HCT116 (cell line): Measurements from ENCODE around the gene WIF1. TPM values are rescaled to one million over a fixed set of nuclear protein-coding genes. Genes with fewer than 3 reads are reported as not detected.

Source experiments
- ATAC-seq: fragments of 200-7000 bp; cut with Tn5 transposase; 2 replicates; pipeline ENCODE4 v1.9.1; 2020; ENCODE audit warnings: mild to moderate bottlenecking, moderate library complexity
- BruUV-seq: library from RNA; stranded (reverse); fragments of 400-500 nt; replicated peaks from 2 replicates; lab custom pipeline; 2021; lab: Mats Ljungman, UMichigan
- CTCF ChIA-PET: fragments of 300-600 bp; sonication (Branson Sonifier 250); formaldehyde crosslinking; loops from one replicate; lab custom pipeline; 2021; ENCODE audit warnings: antibody characterized with exemption; lab: Charles Lee
- POLR2A ChIA-PET: fragments of 300-600, 350-600 bp; sonication (Branson Sonifier 250); formaldehyde crosslinking; loops from one replicate; lab custom pipeline; 2021; ENCODE audit warnings: antibody characterized with exemption; lab: Charles Lee
- RAD21 ChIA-PET, 2 experiments: fragments of 300-600 bp; sonication (Branson Sonifier 250); formaldehyde crosslinking; loops; one replicate each; lab custom pipeline; 2023; ENCODE audit warnings: low total read pairs in 2 of 2; ENCODE audit not compliant: uncharacterized antibody in 2 of 2, unreplicated experiment in 2 of 2, low non-redundant PET in 1 of 2; lab: Charles Lee
- DNase-seq: peaks from one replicate; pipeline ENCODE4 v3.0.0-alpha.2; 2010; ENCODE audit warnings: low read depth, low spot score
- H2AFZ ChIP-seq: fragments of 200-600 bp; shearing (Covaris generic), sonication (generic); 2 replicates; pipeline ENCODE4 v1.6.1; 2017; ENCODE audit warnings: low read depth, mixed run types, mixed read lengths, antibody characterized with exemption, low read length; ENCODE audit not compliant: poor library complexity, severe bottlenecking
- H3K27ac ChIP-seq: 2 replicates; pipeline ENCODE4 v1.5.1; 2012; ENCODE audit warnings: low read depth, low read length
- H3K27me3 ChIP-seq: fragments of 200-600 bp; sonication (generic); 2 replicates; pipeline ENCODE4 v1.6.1; 2016; ENCODE audit warnings: mixed run types, low read length, mixed read lengths; ENCODE audit not compliant: insufficient read depth
- H3K36me3 ChIP-seq, 2 experiments: fragments of 200-500 bp in 1 of 2; fragments of 200-600 bp in 1 of 2; sonication (Bioruptor generic) in 1 of 2; sonication (generic) in 1 of 2; 2 replicates each; pipeline versions ENCODE4 v1.5.1 to v1.6.1; 2014 to 2016; ENCODE audit warnings: low read length in 2 of 2, inconsistent platforms in 1 of 2, mixed read lengths in 1 of 2, mixed run types in 1 of 2; ENCODE audit not compliant: insufficient read depth in 2 of 2, control insufficient read depth in 1 of 2
- H3K4me1 ChIP-seq, 2 experiments: fragments of 200-600 bp in 1 of 2; sonication (generic) in 1 of 2; 2 replicates each; pipeline versions ENCODE4 v1.5.1 to v1.6.1; 2012 to 2017; ENCODE audit warnings: low read length in 2 of 2, inconsistent platforms in 1 of 2, mild to moderate bottlenecking in 1 of 2, mixed read lengths in 1 of 2, mixed run types in 1 of 2, moderate library complexity in 1 of 2; ENCODE audit not compliant: insufficient read depth in 2 of 2, control insufficient read depth in 1 of 2
- H3K4me2 ChIP-seq: fragments of 200-600 bp; sonication (generic); 2 replicates; pipeline ENCODE4 v1.6.1; 2017; ENCODE audit warnings: mixed run types, low read length, mixed read lengths
- H3K4me3 ChIP-seq, 2 experiments: fragments of 200-600 bp in 1 of 2; sonication (generic) in 1 of 2; replicated peaks in 1 of 2; 2 replicates each; pipeline ENCODE4 v1.5.1; 2011 to 2016; ENCODE audit warnings: low read length in 2 of 2, control low read depth in 1 of 2, low read depth in 1 of 2, mild to moderate bottlenecking in 1 of 2, mixed read lengths in 1 of 2, mixed run types in 1 of 2
- H3K79me2 ChIP-seq: fragments of 200-600 bp; sonication (generic); 2 replicates; pipeline ENCODE4 v1.6.1; 2017; ENCODE audit warnings: mild to moderate bottlenecking, mixed run types, low read length, moderate library complexity, mixed read lengths; ENCODE audit not compliant: insufficient read depth
- H3K9ac ChIP-seq: fragments of 200-600 bp; sonication (generic); 2 replicates; pipeline ENCODE4 v1.6.1; 2016; ENCODE audit warnings: low read length, mixed read lengths
- H3K9me2 ChIP-seq: fragments of 200-600 bp; sonication (generic), shearing (Covaris generic); 2 replicates; pipeline ENCODE4 v1.6.1; 2017; ENCODE audit warnings: mixed run types, mild to moderate bottlenecking, moderate library complexity; ENCODE audit not compliant: insufficient read depth
- H3K9me3 ChIP-seq, 2 experiments: fragments of 200-500 bp in 1 of 2; fragments of 200-600 bp in 1 of 2; sonication (Bioruptor generic) in 1 of 2; sonication (generic) in 1 of 2; 2 replicates each; pipeline ENCODE4 v1.6.1; 2014 to 2017; ENCODE audit warnings: low read length in 2 of 2, mixed read lengths in 2 of 2, inconsistent platforms in 1 of 2, low read depth in 1 of 2, mild to moderate bottlenecking in 1 of 2, mixed run types in 1 of 2, moderate library complexity in 1 of 2; ENCODE audit not compliant: control insufficient read depth in 1 of 2, insufficient read depth in 1 of 2
- H4K20me1 ChIP-seq: fragments of 200-600 bp; sonication (generic), shearing (Covaris generic); 2 replicates; pipeline ENCODE4 v1.6.1; 2017; ENCODE audit warnings: mixed run types, mild to moderate bottlenecking, moderate library complexity; ENCODE audit not compliant: insufficient read depth
- CBX3 ChIP-seq: IDR thresholded peaks from 2 replicates; pipeline ENCODE4 v1.6.1; 2012; ENCODE audit warnings: low read depth
- CEBPB ChIP-seq: IDR thresholded peaks from 2 replicates; pipeline ENCODE4 v1.6.1; 2012; ENCODE audit warnings: low read depth
- CTCF ChIP-seq, 3 experiments: fragments of 200-600 bp in 1 of 3; sonication (generic) in 1 of 3; IDR thresholded peaks in 2 of 3; conservative IDR thresholded peaks in 1 of 3; 2 replicates each; pipeline ENCODE4 v1.5.1; 2012 to 2017; ENCODE audit warnings: low read depth in 2 of 3, low read length in 2 of 3, antibody characterized with exemption in 1 of 3, borderline replicate concordance in 1 of 3, control low read depth in 1 of 3, mild to moderate bottlenecking in 1 of 3, mixed read lengths in 1 of 3, mixed run types in 1 of 3, moderate library complexity in 1 of 3; ENCODE audit not compliant: insufficient read depth in 1 of 3
- EGR1 ChIP-seq: IDR thresholded peaks from 2 replicates; pipeline ENCODE4 v1.6.1; 2012; ENCODE audit warnings: low read depth
- ELF1 ChIP-seq: IDR thresholded peaks from 2 replicates; pipeline ENCODE4 v1.6.1; 2012; ENCODE audit warnings: low read depth, borderline replicate concordance
- FOSL1 ChIP-seq: IDR thresholded peaks from 2 replicates; pipeline ENCODE4 v1.6.1; 2012; ENCODE audit warnings: low read depth
- JUND ChIP-seq: IDR thresholded peaks from 2 replicates; pipeline ENCODE4 v1.6.1; 2012
- MAX ChIP-seq: IDR thresholded peaks from 2 replicates; pipeline ENCODE4 v1.6.1; 2012
- POLR2A ChIP-seq: IDR thresholded peaks from 2 replicates; pipeline ENCODE4 v1.7.0; 2011; ENCODE audit warnings: borderline replicate concordance; ENCODE audit not compliant: insufficient read depth, insufficient read length; ENCODE audit errors: extremely low read depth
- RAD21 ChIP-seq: IDR thresholded peaks from 2 replicates; pipeline ENCODE4 v1.6.1; 2012; ENCODE audit warnings: low read depth, mild to moderate bottlenecking
- REST ChIP-seq: IDR thresholded peaks from 2 replicates; pipeline ENCODE4 v1.6.1; 2012; ENCODE audit warnings: low read depth
- SP1 ChIP-seq: IDR thresholded peaks from 2 replicates; pipeline ENCODE4 v1.6.1; 2012; ENCODE audit warnings: low read depth
- SRF ChIP-seq: IDR thresholded peaks from 2 replicates; pipeline ENCODE4 v1.6.1; 2012; ENCODE audit warnings: low read depth
- TCF7L2 ChIP-seq: IDR thresholded peaks from 2 replicates; pipeline ENCODE4 v1.7.0; 2011; ENCODE audit warnings: borderline replicate concordance, inconsistent platforms; ENCODE audit not compliant: insufficient read depth, insufficient read length; ENCODE audit errors: extremely low read depth
- YY1 ChIP-seq: IDR thresholded peaks from 2 replicates; pipeline ENCODE4 v1.6.1; 2011; ENCODE audit warnings: low read length, low read depth, moderate library complexity, mild to moderate bottlenecking; ENCODE audit not compliant: insufficient replicate concordance; ENCODE audit errors: extremely low read depth
- ZBTB33 ChIP-seq: IDR thresholded peaks from 2 replicates; pipeline ENCODE4 v1.6.1; 2011; ENCODE audit warnings: mild to moderate bottlenecking, low read length, moderate library complexity; ENCODE audit not compliant: insufficient replicate concordance; ENCODE audit errors: extremely low read depth
- ZFX ChIP-seq: fragments of 450-650 bp; IDR thresholded peaks from 2 replicates; pipeline ENCODE4 v1.6.1; 2017
- ZNF274 ChIP-seq: fragments of 200-500 bp; sonication (Bioruptor generic); IDR thresholded peaks from 2 replicates; pipeline ENCODE4 v1.6.1; 2014; ENCODE audit warnings: mild to moderate bottlenecking, low read depth, low read length, inconsistent platforms
- intact Hi-C: fragments of 100-400 bp; cut with micrococcal nuclease; formaldehyde crosslinking; loops from 2 replicates; pipeline ENCODE4 v1.10.0; 2022
- total RNA-seq: library from RNA; stranded (reverse); gene quantifications from one replicate; pipeline ENCODE4 v1.2.1, GENCODE V29; 2021; ENCODE audit not compliant: unreplicated experiment

The WIF1 gene
- total RNA-seq, 1 experiment from 2014 or later: not detected

GRCh38 chr12:65098364-65098763 lies 22.7 kb downstream of the WIF1 start:
- no peak overlapping the region for H3K4me2 ChIP-seq
- ChIA-PET POLR2A (no interaction called here), RAD21 (no interaction called here), CTCF (no interaction called here)
- no peak overlapping the region for H3K4me3 ChIP-seq
- H3K27ac ChIP-seq: no peak overlapping the region
- no TSS peak for BruUV-seq
- H2AFZ ChIP-seq: no peak overlapping the region
- H3K4me1 ChIP-seq: no peaks in the 10 kb centered on the region
- ATAC-seq (no peak), DNase-seq (no peak)
- TF ChIP-seq ZNF274 (no peak), FOSL1 (no peak), ZBTB33 (no peak), SP1 (no peak), JUND (no peak), CBX3 (no peak), SRF (no peak), TCF7L2 (no peak), MAX (no peak), EGR1 (no peak), YY1 (no peak), ELF1 (no peak), RAD21 (no peak), ZFX (no peak), REST (no peak), POLR2A (no peak), CTCF (IDR thresholded peaks at IDR 0.05 in 2 of 3, conservative IDR thresholded peaks at IDR 0.05 in 1 of 3; ENCODE audit: borderline replicate concordance in 1 of 3, insufficient read depth in 1 of 3, low read depth in 2 of 3, low read length in 2 of 3) (no peak), CEBPB (no peak)
- no peaks in the 10 kb centered on the region for H3K36me3 ChIP-seq
- no peaks in the 10 kb centered on the region for H3K9me2 ChIP-seq
- peaks cover 24% of the 10 kb centered on the region for H3K27me3 ChIP-seq
- H3K9me3 ChIP-seq: no peaks in the 10 kb centered on the region
- H3K79me2 ChIP-seq: no peaks in the 10 kb centered on the region
- intact Hi-C loops: no loop called here
- no peak overlapping the region for H3K9ac ChIP-seq
- H4K20me1 ChIP-seq: no peaks in the 10 kb centered on the region
